Mesothelial cell of epicardium (in vitro differentiated cells): Measurements from ENCODE around the gene SPOP. TPM values are rescaled to one million over a fixed set of nuclear protein-coding genes. Genes with fewer than 3 reads are reported as not detected.

ENCODE experiments used
- DNase-seq, 2 experiments: peaks; one replicate each; pipeline ENCODE4 v3.0.0; 2021; ENCODE audit warnings: low spot score in 2 of 2; ENCODE audit not compliant: unreplicated experiment in 2 of 2
- H3K27ac Mint-ChIP-seq: 2 replicates; pipeline ENCODE4 v1.8.0; 2021; ENCODE audit warnings: mixed read lengths
- H3K27me3 Mint-ChIP-seq: 2 replicates; pipeline ENCODE4 v1.8.0; 2021; ENCODE audit warnings: low read depth, mixed read lengths
- H3K36me3 Mint-ChIP-seq: 2 replicates; pipeline ENCODE4 v1.8.0; 2021; ENCODE audit warnings: mixed read lengths
- H3K4me1 Mint-ChIP-seq: 2 replicates; pipeline ENCODE4 v1.8.0; 2021; ENCODE audit warnings: mixed read lengths
- H3K4me3 Mint-ChIP-seq: 2 replicates; pipeline ENCODE4 v1.8.0; 2021; ENCODE audit warnings: mild to moderate bottlenecking, moderate library complexity, mixed read lengths
- H3K9me3 Mint-ChIP-seq: 2 replicates; pipeline ENCODE4 v1.8.0; 2021; ENCODE audit warnings: mixed read lengths
- total RNA-seq: library from RNA; stranded (reverse); gene quantifications from 3 replicates; pipeline ENCODE4 v1.2.1, GENCODE V29; 2021
- TF ChIP-seq, protein P1 (sequence below): fragments of 200-600 bp; sonication (generic); IDR thresholded peaks from one replicate; pipeline ENCODE4 v1.5.0; 2021; ENCODE audit warnings: antibody characterized with exemption; ENCODE audit not compliant: unreplicated experiment

Gene SPOP
- total RNA-seq, 1 donor from 2014 or later = 62.8 TPM

DNA sequence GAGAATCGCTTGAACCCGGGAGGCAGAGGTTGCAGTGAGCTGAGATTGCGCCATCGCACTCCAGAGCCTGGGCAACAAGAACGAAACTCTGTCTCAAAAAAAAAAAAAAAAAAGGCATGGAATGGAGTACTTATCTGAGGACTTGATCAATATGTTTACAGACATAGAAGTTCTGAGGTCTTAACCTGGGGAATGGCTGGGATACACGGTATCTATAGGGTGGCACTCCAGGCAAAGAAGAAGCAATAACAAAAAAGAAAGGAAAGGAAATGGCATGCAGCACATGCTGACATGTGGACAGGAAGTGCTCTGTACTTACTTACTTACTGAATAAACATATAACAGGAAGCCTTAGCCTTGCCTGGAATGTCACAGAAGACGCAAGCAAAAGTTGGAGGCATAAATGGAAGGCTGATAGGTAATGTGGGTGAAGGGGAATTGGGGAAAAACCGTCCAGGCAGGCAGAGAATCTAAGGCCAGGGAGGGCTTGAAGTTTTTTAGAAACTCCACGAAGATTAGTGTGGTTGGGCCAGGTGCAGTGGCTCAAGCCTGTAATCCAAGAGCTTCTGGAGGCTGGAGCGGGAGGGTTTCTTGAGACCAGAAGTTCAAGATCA is 10.1 kb upstream of the SPOP start:
- no peak overlapping the region for H3K4me3 Mint-ChIP-seq
- H3K9me3 Mint-ChIP-seq = no peaks in the 10 kb centered on the region
- no peak for DNase-seq
- TF ChIP-seq, protein P1, sequence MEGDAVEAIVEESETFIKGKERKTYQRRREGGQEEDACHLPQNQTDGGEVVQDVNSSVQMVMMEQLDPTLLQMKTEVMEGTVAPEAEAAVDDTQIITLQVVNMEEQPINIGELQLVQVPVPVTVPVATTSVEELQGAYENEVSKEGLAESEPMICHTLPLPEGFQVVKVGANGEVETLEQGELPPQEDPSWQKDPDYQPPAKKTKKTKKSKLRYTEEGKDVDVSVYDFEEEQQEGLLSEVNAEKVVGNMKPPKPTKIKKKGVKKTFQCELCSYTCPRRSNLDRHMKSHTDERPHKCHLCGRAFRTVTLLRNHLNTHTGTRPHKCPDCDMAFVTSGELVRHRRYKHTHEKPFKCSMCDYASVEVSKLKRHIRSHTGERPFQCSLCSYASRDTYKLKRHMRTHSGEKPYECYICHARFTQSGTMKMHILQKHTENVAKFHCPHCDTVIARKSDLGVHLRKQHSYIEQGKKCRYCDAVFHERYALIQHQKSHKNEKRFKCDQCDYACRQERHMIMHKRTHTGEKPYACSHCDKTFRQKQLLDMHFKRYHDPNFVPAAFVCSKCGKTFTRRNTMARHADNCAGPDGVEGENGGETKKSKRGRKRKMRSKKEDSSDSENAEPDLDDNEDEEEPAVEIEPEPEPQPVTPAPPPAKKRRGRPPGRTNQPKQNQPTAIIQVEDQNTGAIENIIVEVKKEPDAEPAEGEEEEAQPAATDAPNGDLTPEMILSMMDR = no peak
- peak overlapping the region; percentile 5 for H3K27ac Mint-ChIP-seq
- peaks cover 15% of the 10 kb centered on the region for H3K4me1 Mint-ChIP-seq
- no peaks in the 10 kb centered on the region for H3K36me3 Mint-ChIP-seq
- peaks cover 12% of the 10 kb centered on the region for H3K27me3 Mint-ChIP-seq

DNA sequence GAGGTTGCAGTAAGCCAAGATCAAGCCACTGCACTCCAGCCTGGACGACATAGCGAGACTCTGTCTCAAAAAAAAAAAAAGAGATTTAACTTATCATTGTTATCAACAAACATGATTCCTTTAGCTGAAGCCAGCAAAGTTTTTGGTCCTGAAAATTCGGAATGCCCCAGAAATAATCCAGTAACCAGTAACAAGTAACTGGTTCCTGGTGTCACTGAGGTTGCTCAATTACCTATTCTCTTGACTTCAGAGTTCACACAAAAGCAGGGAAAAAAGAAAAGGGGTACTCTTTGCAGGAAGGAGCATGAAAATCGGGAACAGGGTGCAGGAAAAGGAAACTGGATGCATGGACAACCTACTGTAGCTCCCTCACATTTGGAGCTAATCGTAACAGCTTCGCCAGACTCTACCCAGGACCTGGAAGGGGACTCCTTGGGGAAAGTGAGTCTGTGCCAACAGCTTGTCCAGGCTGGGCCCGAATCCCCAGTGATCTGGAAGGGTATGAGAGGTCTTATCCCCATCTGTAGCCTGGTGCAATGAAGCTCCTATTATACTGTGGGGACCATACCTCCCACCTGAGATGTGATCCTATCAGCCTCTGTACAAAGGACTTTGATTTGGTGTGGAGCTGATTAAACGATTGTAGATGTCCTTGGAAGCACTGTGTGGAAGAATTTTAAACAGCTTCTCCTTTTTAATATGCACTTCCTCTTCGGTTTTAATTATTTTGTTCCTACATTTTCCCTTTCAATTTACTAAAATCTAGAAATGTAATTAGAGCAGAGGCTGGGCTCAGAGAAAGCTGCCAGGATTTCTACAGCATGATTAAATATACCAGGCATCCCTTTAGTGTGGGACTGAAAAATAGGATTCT is 3.4 kb upstream of the SPOP start:
- Mint-ChIP-seq H3K4me1 (peaks cover 12% of the 10 kb centered on the region), H3K4me3 (no peak overlapping the region), H3K36me3 (no peaks in the 10 kb centered on the region), H3K27ac (no peak overlapping the region), H3K27me3 (peaks cover 3% of the 10 kb centered on the region), H3K9me3 (peaks cover 4% of the 10 kb centered on the region)
- DNase-seq = no peak
- TF ChIP-seq, protein P1 = no peak

DNA sequence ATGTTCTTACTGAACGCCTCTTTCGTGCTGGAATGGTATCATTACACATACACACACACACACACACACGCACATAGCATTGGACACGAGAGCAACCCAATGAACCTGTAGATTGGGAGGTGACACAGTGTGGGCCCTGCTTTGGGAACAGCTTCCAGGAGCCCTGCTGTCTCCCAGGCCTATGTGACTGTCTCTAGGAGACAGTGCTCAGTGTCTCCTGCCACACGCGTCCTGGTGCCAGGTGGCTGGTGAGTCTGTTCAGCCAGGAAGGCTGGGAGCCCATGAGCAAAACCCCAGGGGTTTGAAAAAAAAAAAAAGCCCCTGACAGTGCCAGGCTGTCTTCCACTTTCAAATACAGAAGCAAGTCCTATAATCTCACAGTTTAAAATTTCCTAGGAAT is 2.4 kb upstream of the SPOP start:
- H3K36me3 Mint-ChIP-seq = peaks cover under 1% of the 10 kb centered on the region
- DNase-seq = no peak
- TF ChIP-seq, protein P1 = no peak
- H3K4me1 Mint-ChIP-seq = peaks cover 22% of the 10 kb centered on the region
- H3K27ac Mint-ChIP-seq = no peak overlapping the region
- peaks cover 3% of the 10 kb centered on the region for H3K27me3 Mint-ChIP-seq
- no peak overlapping the region for H3K4me3 Mint-ChIP-seq
- H3K9me3 Mint-ChIP-seq = peaks cover 4% of the 10 kb centered on the region

DNA sequence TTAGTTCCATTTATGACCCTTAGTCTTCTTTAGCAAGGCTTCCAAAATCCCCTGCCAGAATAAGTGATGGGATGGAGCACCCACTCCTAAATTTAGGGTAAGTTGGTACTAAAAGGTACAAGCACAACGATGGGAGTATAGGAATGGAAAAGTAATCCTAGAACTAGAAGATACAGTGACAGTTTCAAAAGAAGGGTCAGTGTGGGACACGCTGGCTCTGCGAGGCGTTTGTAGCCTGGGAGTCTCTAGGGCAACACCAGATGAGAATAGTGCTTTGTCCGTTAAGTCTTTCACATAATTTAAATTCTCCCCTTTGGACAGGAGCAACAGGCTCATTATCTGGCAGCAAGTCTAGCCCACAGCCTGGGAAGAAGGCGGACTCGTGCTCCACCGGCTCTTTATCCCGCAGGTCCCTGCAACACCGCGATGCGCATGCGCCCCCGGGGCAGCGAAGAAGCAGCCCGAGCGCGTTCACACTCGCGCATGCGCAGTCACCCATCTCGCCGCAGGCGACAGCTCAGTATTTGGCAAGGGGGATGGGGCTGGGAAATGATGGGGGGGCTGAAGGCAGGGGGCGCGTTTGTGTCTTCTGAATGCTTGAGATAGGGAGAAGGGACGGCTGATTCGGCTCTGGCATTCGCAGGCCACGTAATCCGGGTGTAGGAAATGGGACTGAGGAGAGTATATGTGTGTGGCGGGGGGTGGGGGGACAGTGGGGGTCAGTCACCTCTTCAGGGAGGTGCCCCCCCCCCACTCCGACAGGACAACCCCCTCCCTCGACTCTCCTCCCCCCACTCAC is 564 bp downstream of the SPOP start:
- TF ChIP-seq, protein P1 = no peak
- Mint-ChIP-seq H3K4me3 (peak overlapping the region; percentile 89), H3K4me1 (peaks cover 33% of the 10 kb centered on the region), H3K27ac (peak overlapping the region; percentile 98), H3K27me3 (peaks cover 3% of the 10 kb centered on the region), H3K9me3 (peaks cover 4% of the 10 kb centered on the region), H3K36me3 (peaks cover 10% of the 10 kb centered on the region)
- DNase-seq = peak; percentile 98 to 99

DNA sequence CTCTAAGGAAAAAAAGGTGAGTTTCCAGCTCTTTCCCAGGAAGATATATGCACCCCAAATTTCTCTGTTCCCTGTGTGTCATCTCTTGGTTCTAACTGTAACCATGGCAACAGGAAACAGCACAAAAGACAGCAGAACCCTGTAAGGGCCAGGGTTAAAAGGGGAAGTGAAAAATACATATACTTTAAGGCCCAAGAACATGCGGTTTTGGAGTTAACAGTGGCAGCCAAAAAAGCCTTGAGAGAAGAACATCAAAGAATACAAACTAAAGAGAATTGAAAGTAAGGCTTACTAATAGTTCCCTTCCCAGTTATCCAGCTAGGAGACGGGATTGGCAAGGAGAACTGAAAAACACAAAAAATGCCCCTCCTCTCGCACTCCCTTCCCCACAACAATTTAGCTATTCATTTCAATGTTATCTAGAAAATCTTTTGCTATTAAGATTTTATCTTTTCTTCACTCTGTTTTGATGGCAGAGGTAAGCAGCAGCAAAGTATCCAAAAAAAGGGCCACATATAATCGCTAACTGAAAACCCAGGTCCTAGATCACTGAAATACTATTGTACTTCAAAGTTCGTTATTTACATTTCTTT is 1.5 kb downstream of the SPOP start:
- DNase-seq = no peak
- peak overlapping the region; percentile 89 for H3K4me3 Mint-ChIP-seq
- peaks cover 33% of the 10 kb centered on the region for H3K4me1 Mint-ChIP-seq
- H3K9me3 Mint-ChIP-seq = peaks cover 4% of the 10 kb centered on the region
- peak overlapping the region; percentile 98 for H3K27ac Mint-ChIP-seq
- peaks cover 10% of the 10 kb centered on the region for H3K36me3 Mint-ChIP-seq
- TF ChIP-seq, protein P1 = no peak
- H3K27me3 Mint-ChIP-seq = no peaks in the 10 kb centered on the region
